Effector memory CD8-positive, alpha-beta T cell (primary cell): ENCODE measurements around the gene RPS6KA5.
"Not testable (repeated sequence)": the region's sequence is repeated elsewhere in the genome, so short reads cannot be mapped to it uniquely, and the experiment has no call there.

Experiments
- ATAC-seq: fragments of 150-1000 bp; cut with Tn5 transposase; replicated peaks from 2 replicates; pipeline ENCODE4 v1.10.0; 2021; ENCODE audit warnings: mild to moderate bottlenecking, moderate library complexity
- DNase-seq, 3 experiments: peaks; one replicate each; pipeline ENCODE4 v3.0.0; 2021
- H3K27ac Mint-ChIP-seq, 2 donors: one replicate each; pipeline ENCODE4 v1.8.0; 2022; ENCODE audit warnings: mild to moderate bottlenecking in 2 of 2, mixed read lengths in 2 of 2, moderate library complexity in 2 of 2
- H3K27me3 Mint-ChIP-seq, 2 donors: one replicate each; pipeline ENCODE4 v1.8.0; 2022; ENCODE audit warnings: mixed read lengths in 2 of 2
- H3K36me3 Mint-ChIP-seq: one replicate; pipeline ENCODE4 v1.8.0; 2022; ENCODE audit warnings: mild to moderate bottlenecking, moderate library complexity, mixed read lengths; ENCODE audit not compliant: insufficient read depth
- H3K4me1 Mint-ChIP-seq, 2 donors: one replicate each; pipeline ENCODE4 v1.8.0; 2022; ENCODE audit warnings: low read depth in 2 of 2, mixed read lengths in 2 of 2
- H3K4me3 Mint-ChIP-seq, 2 donors: one replicate each; pipeline ENCODE4 v1.8.0; 2022; ENCODE audit warnings: mild to moderate bottlenecking in 2 of 2, mixed read lengths in 2 of 2, moderate library complexity in 2 of 2
- H3K9me3 Mint-ChIP-seq, 2 donors: one replicate each; pipeline ENCODE4 v1.8.0; 2022; ENCODE audit warnings: mixed read lengths in 2 of 2

Gene RPS6KA5

DNA sequence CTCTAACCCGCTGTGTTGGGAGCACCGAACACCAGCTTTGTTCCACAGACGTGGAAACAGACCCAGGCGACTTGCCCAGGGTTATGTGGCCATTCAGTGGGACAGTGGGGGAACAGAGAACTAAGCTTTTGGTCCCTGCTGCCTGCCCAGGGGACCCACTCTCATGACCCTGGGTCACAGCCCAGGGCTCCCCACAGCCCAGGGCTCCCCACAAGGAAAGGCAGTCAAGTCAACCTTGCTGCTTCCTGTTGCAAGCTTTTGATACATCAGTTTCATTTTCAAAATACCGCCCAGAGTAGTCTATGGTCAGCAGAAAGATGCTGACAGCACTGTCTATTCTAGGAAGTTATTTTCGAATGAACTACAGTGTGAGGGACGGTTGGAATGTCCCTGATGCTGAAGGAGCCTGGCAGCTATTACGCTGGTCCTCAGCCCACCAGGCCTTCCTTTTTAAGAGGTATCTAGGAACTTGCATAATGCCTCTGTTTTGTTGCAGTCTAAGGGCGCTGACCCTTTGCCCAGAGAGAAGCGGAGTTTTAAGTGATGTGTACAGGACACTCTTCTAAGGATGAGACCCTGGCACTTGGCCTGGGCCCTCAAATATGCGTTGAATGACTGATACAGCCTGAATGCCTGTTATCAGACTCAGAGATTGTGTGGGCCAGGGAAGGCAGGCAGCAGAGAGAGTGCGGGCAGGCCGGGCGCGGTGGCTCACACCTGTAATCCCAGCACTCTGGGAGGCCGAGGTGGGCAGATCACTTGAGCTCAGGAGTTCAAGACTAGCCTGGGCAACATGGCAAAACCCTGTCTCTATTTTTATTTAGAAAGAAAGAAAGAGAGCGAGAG is 231.6 kb downstream of the RPS6KA5 start:
- DNase-seq (peak in 2 of 3 experiments; percentile 11 to 21), ATAC-seq (peak; percentile 50)

GRCh38 chr14:90827919-90828610 is 232.4 kb downstream of the RPS6KA5 start:
- peak overlapping the region; percentile 85 to 87 for H3K27ac Mint-ChIP-seq
- no peaks in the 10 kb centered on the region for H3K27me3 Mint-ChIP-seq
- peak overlapping the region; percentile 72 to 82 for H3K4me3 Mint-ChIP-seq
- peaks cover 17 to 20% of the 10 kb centered on the region in 2 donors for H3K4me1 Mint-ChIP-seq
- peak; percentile 85 to 88 (median 87) for DNase-seq
- H3K36me3 Mint-ChIP-seq, result peaks cover 5% of the 10 kb centered on the region
- H3K9me3 Mint-ChIP-seq, result peaks cover 0 to 9% of the 10 kb centered on the region in 2 donors
- peak; percentile 98 for ATAC-seq

More for the DNA sequence above, 231.6 kb downstream of the RPS6KA5 start:
- no peaks in the 10 kb centered on the region for H3K27me3 Mint-ChIP-seq
- H3K9me3 Mint-ChIP-seq, result peaks cover 0 to 6% of the 10 kb centered on the region in 2 donors
- H3K4me3 Mint-ChIP-seq, result peak overlapping the region; percentile 72 to 82
- peak overlapping the region; percentile 85 to 87 for H3K27ac Mint-ChIP-seq
- peaks cover 17 to 20% of the 10 kb centered on the region in 2 donors for H3K4me1 Mint-ChIP-seq
- peaks cover 5% of the 10 kb centered on the region for H3K36me3 Mint-ChIP-seq

DNA sequence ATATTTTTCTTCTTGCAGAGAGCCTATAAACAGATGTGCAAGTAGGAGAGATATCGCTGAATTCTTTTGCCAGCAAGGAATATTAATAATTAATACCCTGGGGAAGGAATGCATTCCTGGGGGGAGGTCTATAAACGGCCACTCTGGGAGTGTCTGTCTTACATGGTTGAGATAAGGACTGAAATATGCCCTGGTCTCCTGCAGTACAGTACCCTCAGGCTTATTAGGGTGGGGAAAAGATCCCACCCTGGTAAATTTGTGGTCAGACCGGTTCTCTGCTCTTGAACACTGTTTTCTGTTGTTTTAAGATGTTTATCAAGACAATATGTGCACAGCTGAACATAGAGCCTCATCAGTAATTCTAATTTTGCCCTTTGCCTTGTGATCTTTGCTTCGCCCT is 236.9 kb downstream of the RPS6KA5 start:
- H3K27ac Mint-ChIP-seq, DNase-seq, H3K9me3 Mint-ChIP-seq, H3K27me3 Mint-ChIP-seq, H3K4me3 Mint-ChIP-seq, ATAC-seq: not testable (repeated sequence)
- peaks cover 19 to 24% of the 10 kb centered on the region in 2 donors for H3K4me1 Mint-ChIP-seq
- peaks cover 10% of the 10 kb centered on the region for H3K36me3 Mint-ChIP-seq

DNA sequence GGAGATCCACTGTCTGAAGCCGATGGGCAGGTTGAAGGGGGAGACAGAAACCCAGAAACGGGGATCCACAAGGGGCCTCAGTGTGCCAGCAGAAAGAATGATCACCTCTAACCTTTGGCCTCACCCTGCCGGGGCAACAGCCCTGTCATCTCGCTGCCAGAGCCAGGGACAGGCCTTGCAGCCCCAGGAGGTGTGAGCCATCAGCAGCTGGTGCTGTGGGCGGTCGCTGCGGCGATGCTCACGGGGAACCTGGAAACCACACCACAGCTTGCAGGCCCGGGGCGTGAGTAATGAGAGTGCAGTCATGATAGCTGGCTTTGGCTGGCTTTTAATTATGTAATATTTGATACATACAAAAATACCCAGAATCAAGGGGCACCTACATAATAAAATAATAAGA is 239.5 kb downstream of the RPS6KA5 start:
- peaks cover 0 to 9% of the 10 kb centered on the region in 2 donors for H3K9me3 Mint-ChIP-seq
- peaks cover 16 to 18% of the 10 kb centered on the region in 2 donors for H3K4me1 Mint-ChIP-seq
- H3K27ac Mint-ChIP-seq, result peak overlapping the region; percentile 61 to 75
- DNase-seq (peak; percentile 59 to 65 (median 63)), ATAC-seq (peak; percentile 98)
- no peak overlapping the region for H3K4me3 Mint-ChIP-seq
- H3K36me3 Mint-ChIP-seq, result peaks cover 11% of the 10 kb centered on the region
- H3K27me3 Mint-ChIP-seq, result peaks cover 0 to 10% of the 10 kb centered on the region in 2 donors

DNA sequence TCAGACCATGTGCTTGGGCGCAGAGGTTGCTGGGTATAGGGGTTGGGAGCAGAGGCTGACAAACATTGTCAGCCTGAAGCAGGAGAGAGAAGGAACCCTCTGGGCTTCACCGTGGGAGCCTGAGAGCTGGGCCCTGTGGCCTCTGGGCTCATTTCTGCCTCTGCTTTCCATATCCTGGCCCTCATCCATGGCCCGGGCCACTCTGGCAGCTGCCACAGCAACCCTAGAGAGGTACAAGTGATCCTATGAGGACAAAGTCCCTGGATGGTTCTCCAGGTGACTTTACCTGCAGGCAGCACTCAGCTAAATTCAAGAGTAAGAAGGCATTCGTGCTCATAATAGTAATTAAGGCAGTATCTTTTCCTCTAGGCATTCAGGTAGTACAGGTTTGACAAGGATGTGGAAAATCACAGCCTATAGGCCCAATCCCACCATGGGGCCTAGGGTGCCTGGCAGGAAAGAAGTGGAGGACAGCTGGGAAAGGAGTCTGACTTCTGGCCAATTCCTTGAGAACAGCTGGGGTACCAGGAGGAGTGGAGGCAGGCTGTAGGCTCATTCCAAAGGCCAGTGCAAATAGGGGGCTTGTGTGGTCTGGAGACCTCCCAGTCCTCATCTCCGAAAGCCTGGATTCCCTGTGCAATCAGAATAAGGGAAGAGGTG is 240.6 kb downstream of the RPS6KA5 start:
- ATAC-seq, result no peak
- peaks cover 0 to 9% of the 10 kb centered on the region in 2 donors for H3K9me3 Mint-ChIP-seq
- H3K4me3 Mint-ChIP-seq, result no peak overlapping the region
- H3K4me1 Mint-ChIP-seq, result peaks cover 16 to 25% of the 10 kb centered on the region in 2 donors
- H3K36me3 Mint-ChIP-seq, result peaks cover 11% of the 10 kb centered on the region
- no peak for DNase-seq
- peak overlapping the region; percentile 75 to 79 for H3K27ac Mint-ChIP-seq
- H3K27me3 Mint-ChIP-seq, result peaks cover 0 to 10% of the 10 kb centered on the region in 2 donors

DNA sequence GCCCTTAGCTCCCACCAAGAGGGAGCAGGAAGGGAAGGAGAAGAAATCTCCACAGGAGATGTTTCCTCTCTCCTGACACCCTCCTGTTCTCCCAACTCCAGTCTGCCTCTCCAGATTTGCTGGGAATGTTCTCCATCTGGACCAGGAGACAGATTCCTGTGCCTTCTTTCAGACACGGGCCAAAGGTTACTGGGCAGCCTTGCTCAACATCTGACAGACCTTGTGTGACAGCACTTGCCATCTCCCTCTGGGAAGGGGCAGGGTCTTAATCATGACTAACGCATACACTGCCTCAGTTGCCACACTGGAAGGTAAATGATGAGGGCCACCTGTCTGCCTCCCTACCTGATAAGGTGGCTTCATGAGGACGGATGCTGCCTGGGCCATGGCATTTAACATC is 241.7 kb downstream of the RPS6KA5 start:
- H3K36me3 Mint-ChIP-seq, result peaks cover 11% of the 10 kb centered on the region
- H3K27ac Mint-ChIP-seq, result no peak overlapping the region
- H3K4me3 Mint-ChIP-seq, result no peak overlapping the region
- H3K9me3 Mint-ChIP-seq, result peaks cover 0 to under 1% of the 10 kb centered on the region in 2 donors
- H3K4me1 Mint-ChIP-seq, result peaks cover 16 to 25% of the 10 kb centered on the region in 2 donors
- no peak for ATAC-seq
- peaks cover 0 to 10% of the 10 kb centered on the region in 2 donors for H3K27me3 Mint-ChIP-seq
- DNase-seq, result no peak

GRCh38 chr14:90816681-90817436 is 243.6 kb downstream of the RPS6KA5 start:
- H3K4me3 Mint-ChIP-seq, result peak overlapping the region; percentile 66 to 76
- H3K9me3 Mint-ChIP-seq, result no peaks in the 10 kb centered on the region
- peaks cover 0 to 10% of the 10 kb centered on the region in 2 donors for H3K27me3 Mint-ChIP-seq
- H3K4me1 Mint-ChIP-seq, result peaks cover 16 to 24% of the 10 kb centered on the region in 2 donors
- ATAC-seq, result no peak
- no peak overlapping the region for H3K27ac Mint-ChIP-seq
- DNase-seq, result no peak
- peaks cover 11% of the 10 kb centered on the region for H3K36me3 Mint-ChIP-seq

DNA sequence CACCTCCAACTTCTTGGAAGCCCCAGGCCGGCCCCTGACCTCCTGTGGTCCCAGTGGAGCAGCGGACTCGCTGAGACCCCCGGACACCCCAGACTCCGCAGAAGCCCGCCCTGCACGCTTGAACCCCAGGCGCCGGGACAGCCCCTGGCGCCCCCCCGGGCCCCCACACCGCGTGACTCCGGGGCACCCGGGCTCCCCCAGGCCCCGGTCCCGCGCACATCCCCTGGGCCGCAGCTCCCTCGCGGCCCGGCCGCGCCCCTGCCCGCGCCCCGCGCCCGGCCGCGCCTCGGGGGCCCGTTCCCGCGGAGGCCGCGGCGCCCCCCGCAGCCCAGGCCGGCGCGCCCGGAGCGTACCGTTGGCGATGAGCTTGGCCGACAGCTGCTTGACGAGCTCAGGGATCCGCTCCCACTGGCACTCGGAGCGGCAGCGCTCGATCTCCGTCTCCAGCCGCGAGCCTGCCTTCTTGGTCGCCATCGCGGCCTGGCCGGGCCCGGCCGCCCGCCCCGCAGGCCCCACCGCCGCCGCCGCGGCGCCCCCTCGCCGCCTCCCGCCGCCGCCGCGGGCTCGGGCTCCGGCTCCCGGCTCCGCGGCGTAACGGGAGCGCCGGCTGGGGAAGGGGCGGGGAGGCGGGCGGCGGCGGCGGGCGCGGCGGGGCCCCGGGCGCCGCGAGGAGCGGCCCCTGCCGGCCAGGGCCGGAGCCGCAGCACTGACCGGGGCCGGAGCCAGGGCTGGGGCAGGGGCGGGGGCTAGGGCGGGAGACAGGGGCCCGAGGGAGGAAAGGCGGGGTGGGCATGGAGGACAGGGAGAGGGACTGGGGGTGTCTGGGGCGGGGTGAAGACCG is 244.4 kb downstream of the RPS6KA5 start, which contains the start of gene TTC7B:
Gene TTC7B, minus strand, starts transcription at position 609 of the 841 bp plus-strand sequence. Its CDS starts 135 bp downstream, at position 474.
- Mint-ChIP-seq H3K4me1 (peaks cover 16% of the 10 kb centered on the region in 2 donors), H3K27me3 (peaks cover 0 to 10% of the 10 kb centered on the region in 2 donors), H3K9me3 (no peaks in the 10 kb centered on the region), H3K36me3 (peaks cover 8% of the 10 kb centered on the region), H3K4me3 (peak within 1 kb of the TSS; percentile 75 to 76), H3K27ac (peak within 1 kb of the TSS in 1 of 2 donors; percentile 28)
- DNase-seq (peak in 1 of 3 experiments; percentile 14), ATAC-seq (peak; percentile 38)

- Mint-ChIP-seq H3K4me1 (peaks cover 11% of the 10 kb centered on the region in 2 donors), H3K27ac (peak overlapping the region in 1 of 2 donors; percentile 28), H3K4me3 (peak overlapping the region; percentile 30 to 75), H3K36me3 (peaks cover 5% of the 10 kb centered on the region), H3K27me3 (peaks cover 0 to 10% of the 10 kb centered on the region in 2 donors), H3K9me3 (no peaks in the 10 kb centered on the region)
- DNase-seq (no peak), ATAC-seq (no peak)
Measured at GRCh38 chr14:90815572-90815821, 244.9 kb downstream of the RPS6KA5 start.

DNA sequence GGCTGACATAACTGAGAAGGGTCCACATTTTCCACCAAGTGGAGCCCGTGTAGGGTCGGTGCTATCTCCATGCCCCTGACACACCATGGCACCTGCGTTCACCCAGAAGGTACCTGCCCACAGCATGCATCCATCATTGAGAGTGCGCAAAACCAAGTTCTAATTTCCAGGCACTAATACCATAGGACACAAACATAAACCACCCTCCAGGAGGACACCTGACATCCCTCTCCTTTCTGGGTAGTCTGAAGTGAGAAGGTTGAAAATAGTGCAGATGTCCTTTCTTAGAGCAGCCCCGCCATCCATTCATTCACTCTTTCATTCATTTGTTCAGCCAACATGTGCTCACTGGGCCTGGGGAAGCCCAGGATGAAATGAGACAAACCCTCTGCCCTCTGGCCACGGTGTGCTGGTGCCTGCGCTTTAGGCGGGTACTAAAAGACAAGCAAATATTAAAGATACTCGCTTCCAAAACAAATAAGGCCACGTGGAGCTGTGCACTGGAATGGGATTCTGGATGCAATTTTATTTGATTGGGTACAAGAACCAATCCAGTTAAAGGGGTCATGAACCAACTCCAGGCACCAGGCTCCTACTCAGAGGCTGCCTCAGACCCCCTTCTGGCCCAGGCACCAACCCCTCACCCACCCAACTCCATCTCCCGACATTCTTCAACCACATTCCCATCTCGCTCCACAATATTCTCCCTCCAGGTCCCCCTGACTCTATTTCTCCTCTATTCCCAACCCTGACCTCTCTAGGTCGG is 245.5 kb downstream of the RPS6KA5 start:
- H3K36me3 Mint-ChIP-seq, result peaks cover 5% of the 10 kb centered on the region
- peak overlapping the region; percentile 30 to 75 for H3K4me3 Mint-ChIP-seq
- H3K27me3 Mint-ChIP-seq, result peaks cover 0 to 10% of the 10 kb centered on the region in 2 donors
- H3K9me3 Mint-ChIP-seq, result no peaks in the 10 kb centered on the region
- peaks cover 8% of the 10 kb centered on the region in 2 donors for H3K4me1 Mint-ChIP-seq
- H3K27ac Mint-ChIP-seq, result peak overlapping the region in 1 of 2 donors; percentile 28
- no peak for DNase-seq
- no peak for ATAC-seq

GRCh38 chr14:90813442-90813841 is 247.0 kb downstream of the RPS6KA5 start:
- Mint-ChIP-seq H3K4me3 (no peak overlapping the region), H3K27ac (no peak overlapping the region)

More at GRCh38 chr14:90813442-90813841, 247.0 kb downstream of the RPS6KA5 start:
- H3K27me3 Mint-ChIP-seq, result peaks cover 0 to 10% of the 10 kb centered on the region in 2 donors
- no peaks in the 10 kb centered on the region for H3K9me3 Mint-ChIP-seq
- ATAC-seq, result no peak
- peaks cover 5 to 7% of the 10 kb centered on the region in 2 donors for H3K4me1 Mint-ChIP-seq
- no peak for DNase-seq
- H3K36me3 Mint-ChIP-seq, result peaks cover 5% of the 10 kb centered on the region
